ENCODE results near the gene DNAJC5.
A peak's percentile ranks its signal among the peaks of the same experiment; 100 is the strongest.
"Not testable (repeated sequence)": the region's sequence is repeated elsewhere in the genome, so short reads cannot be mapped to it uniquely, and the experiment has no call there.

Gene DNAJC5

GRCh38 chr20:63894358-63895201 is at the start of gene DNAJC5:
DNAJC5 (plus strand) TSS chr20:63895126; CDS start chr20:63928346, 33,220 bp downstream.
- peak; percentile 97 for DNase-seq

GRCh38 chr20:63846128-63846771 is 48.7 kb upstream of the DNAJC5 start:
- no peak for DNase-seq

- no peak for DNase-seq
These were observed 48.1 kb upstream of the DNAJC5 start for GRCh38 chr20:63846888-63847236.

- DNase-seq, result no peak
These were observed 47.5 kb upstream of the DNAJC5 start for GRCh38 chr20:63847237-63848002.

- no peak for DNase-seq
These were observed 46.7 kb upstream of the DNAJC5 start for GRCh38 chr20:63848003-63848911.

- no peak for DNase-seq
These were observed 44.0 kb upstream of the DNAJC5 start for GRCh38 chr20:63850689-63851547.

- not testable (repeated sequence) for DNase-seq
These were observed 43.4 kb upstream of the DNAJC5 start for GRCh38 chr20:63851548-63851943.

- DNase-seq, result not testable (repeated sequence)
These were observed 41.2 kb upstream of the DNAJC5 start for GRCh38 chr20:63853733-63854068.

- no peak for DNase-seq
These were observed 40.7 kb upstream of the DNAJC5 start for GRCh38 chr20:63854069-63854765.

- DNase-seq, result no peak
These were observed 40.1 kb upstream of the DNAJC5 start for GRCh38 chr20:63854766-63855362.

- no peak for DNase-seq
These were observed 39.4 kb upstream of the DNAJC5 start for GRCh38 chr20:63855363-63856097.

- no peak for DNase-seq
These were observed 38.8 kb upstream of the DNAJC5 start for GRCh38 chr20:63856098-63856511.

GRCh38 chr20:63857764-63858392 is 37.0 kb upstream of the DNAJC5 start:
- DNase-seq, result no peak

- no peak for DNase-seq
These were observed 36.3 kb upstream of the DNAJC5 start for GRCh38 chr20:63858393-63859165.

GRCh38 chr20:63859166-63859699 is 35.7 kb upstream of the DNAJC5 start:
- DNase-seq, result no peak

GRCh38 chr20:63860325-63861051 is 34.4 kb upstream of the DNAJC5 start:
- DNase-seq, result no peak

- DNase-seq, result no peak
These were observed 33.5 kb upstream of the DNAJC5 start, which contains the start of gene ABHD16B for GRCh38 chr20:63861365-63861934. ABHD16B (plus strand) TSS chr20:63861498; CDS start chr20:63861541, 43 bp downstream.
